HG03108 (cell line): ENCODE data around the gene MAPK14.
"Not testable (repeated sequence)": the region's sequence is repeated elsewhere in the genome, so short reads cannot be mapped to it uniquely, and the experiment has no call there.

Experiments
- ATAC-seq: cut with Tn5 transposase; IDR thresholded peaks from one replicate; pipeline ENCODE4 v1.9.1; 2021; ENCODE audit warnings: moderate library complexity; ENCODE audit not compliant: unreplicated experiment

The MAPK14 gene

DNA sequence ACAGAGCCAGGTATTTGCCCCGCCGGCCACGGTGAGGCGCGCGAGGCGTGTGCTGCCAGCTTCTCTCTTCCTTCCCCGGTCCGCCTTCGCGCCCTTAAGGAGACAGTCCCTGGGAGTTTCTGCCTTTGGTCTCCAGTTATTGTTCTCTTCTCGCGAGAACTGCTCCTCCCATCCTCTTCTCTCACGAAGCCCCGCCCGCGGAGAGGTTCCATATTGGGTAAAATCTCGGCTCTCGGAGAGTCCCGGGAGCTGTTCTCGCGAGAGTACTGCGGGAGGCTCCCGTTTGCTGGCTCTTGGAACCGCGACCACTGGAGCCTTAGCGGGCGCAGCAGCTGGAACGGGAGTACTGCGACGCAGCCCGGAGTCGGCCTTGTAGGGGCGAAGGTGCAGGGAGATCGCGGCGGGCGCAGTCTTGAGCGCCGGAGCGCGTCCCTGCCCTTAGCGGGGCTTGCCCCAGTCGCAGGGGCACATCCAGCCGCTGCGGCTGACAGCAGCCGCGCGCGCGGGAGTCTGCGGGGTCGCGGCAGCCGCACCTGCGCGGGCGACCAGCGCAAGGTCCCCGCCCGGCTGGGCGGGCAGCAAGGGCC, at the start of gene MAPK14:
Gene MAPK14, plus strand, starts transcription at position 308 of the 587 bp plus-strand sequence. CDS start 350 bp downstream, outside the sequence.
- ATAC-seq, result peak; percentile 87

- not testable (repeated sequence) for ATAC-seq
Observed at GRCh38 chr6:35980126-35980525, 47.5 kb upstream of the MAPK14 start.

GRCh38 chr6:35980991-35981645, 46.5 kb upstream of the MAPK14 start:
- ATAC-seq, result no peak

DNA sequence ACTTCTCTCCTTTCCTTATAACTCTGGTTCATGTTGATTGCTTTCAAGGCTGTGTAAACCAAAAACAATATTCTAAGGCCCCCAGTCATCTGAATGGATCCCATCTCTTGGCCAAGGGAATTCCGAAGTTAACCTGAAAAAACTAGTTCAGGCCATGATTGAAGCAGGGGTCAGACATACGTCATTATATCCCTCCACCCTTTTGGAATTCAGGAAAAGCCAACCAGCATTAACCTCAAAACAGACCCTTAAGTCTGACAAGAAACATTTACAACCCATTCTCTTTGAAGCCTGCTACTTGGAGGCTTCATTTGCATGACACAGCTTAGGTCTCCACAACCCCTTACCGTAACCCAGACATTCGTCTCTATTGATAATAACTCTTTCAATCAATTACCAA, 42.9 kb upstream of the MAPK14 start:
- ATAC-seq, result no peak

DNA sequence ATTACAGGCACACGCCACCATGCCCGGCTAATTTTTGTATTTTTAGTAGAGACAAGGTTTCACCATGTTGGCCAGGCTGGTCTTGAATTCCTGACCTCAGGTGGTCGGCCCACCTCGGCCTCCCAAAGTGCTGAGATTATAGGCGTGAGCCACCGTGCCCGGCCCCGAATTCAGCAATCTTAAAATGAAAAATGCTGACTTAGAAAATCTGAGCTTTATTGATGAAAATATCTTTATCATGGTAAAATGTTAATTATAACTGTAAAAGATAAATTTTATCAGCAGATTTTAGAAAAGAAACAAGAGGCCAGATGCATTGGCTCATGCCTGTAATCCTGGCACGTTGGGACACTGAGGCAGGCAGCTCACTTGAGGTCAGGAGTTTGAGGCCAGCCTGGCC, 39.6 kb upstream of the MAPK14 start:
- ATAC-seq, result not testable (repeated sequence)

GRCh38 chr6:35993150-35993549, 34.5 kb upstream of the MAPK14 start:
- no peak for ATAC-seq

GRCh38 chr6:36000451-36000850, 27.2 kb upstream of the MAPK14 start:
- no peak for ATAC-seq

GRCh38 chr6:36015666-36016065, 11.9 kb upstream of the MAPK14 start:
- ATAC-seq, result no peak

DNA sequence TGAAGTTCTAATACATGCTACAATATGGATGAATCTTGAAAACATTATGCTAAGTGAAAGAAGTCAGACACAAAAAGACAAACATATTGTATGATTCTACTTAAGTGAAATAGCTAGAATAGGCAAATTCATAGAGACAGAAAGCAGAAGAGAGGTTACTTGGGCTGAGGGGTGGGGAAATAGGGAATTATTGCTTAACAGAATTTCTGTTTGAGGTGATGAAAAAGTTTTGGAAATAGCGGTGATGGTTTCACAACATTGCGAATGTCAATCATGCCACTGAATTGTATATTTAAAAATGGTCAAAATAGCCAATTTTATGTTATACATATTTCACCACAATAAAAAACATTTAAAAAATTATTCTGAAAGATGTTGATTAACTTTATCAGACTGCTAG, 9.3 kb upstream of the MAPK14 start:
- ATAC-seq, result no peak

DNA sequence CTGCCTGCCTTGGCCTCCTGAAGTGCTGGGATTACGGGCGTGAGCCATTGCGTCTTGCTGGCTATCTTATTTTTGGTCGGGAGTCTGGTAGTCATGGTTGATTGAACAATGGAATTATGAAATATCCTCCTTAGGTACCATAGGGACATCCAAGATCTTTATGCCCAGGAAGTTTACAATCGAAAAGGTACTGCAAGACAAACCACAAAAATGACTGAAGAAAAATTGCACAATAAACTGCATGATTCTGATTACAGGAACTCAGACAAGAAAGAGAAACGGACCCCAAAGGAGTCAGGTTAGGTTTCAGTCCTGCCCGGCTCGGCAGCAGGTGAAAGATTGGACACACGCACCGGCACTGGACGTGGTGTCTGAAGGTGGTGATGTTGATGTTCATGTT, 8.4 kb upstream of the MAPK14 start:
- ATAC-seq, result no peak

- ATAC-seq, result no peak
Observed at GRCh38 chr6:36020154-36020553, 7.5 kb upstream of the MAPK14 start.

GRCh38 chr6:36023996-36024795, 3.4 kb upstream of the MAPK14 start, which contains the start of gene SLC26A8:
Gene SLC26A8, minus strand, starts transcription at chr6:36024641. Its CDS starts 4,934 bp downstream, at chr6:36019707.
- no peak for ATAC-seq

GRCh38 chr6:36025260-36025931, 2.2 kb upstream of the MAPK14 start:
- no peak for ATAC-seq

DNA sequence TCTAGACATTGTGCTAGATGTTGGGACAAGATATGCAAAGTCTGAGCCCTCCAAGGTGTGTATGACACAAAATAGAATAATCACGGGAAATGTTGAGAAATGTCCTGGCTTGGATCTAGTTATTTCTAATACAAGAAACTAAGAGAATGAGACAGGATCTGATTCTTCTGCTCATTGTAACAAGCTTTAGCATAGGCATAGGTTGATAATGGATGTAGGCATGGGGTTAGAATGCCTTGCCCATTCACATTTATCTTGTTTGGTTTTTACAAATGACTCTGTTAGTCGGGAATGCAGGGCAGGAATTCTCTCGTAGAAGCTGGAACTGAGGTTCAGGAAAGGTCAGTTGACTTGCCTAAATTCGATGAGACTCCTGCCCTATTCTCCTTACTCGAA, 1.7 kb upstream of the MAPK14 start:
- no peak for ATAC-seq

DNA sequence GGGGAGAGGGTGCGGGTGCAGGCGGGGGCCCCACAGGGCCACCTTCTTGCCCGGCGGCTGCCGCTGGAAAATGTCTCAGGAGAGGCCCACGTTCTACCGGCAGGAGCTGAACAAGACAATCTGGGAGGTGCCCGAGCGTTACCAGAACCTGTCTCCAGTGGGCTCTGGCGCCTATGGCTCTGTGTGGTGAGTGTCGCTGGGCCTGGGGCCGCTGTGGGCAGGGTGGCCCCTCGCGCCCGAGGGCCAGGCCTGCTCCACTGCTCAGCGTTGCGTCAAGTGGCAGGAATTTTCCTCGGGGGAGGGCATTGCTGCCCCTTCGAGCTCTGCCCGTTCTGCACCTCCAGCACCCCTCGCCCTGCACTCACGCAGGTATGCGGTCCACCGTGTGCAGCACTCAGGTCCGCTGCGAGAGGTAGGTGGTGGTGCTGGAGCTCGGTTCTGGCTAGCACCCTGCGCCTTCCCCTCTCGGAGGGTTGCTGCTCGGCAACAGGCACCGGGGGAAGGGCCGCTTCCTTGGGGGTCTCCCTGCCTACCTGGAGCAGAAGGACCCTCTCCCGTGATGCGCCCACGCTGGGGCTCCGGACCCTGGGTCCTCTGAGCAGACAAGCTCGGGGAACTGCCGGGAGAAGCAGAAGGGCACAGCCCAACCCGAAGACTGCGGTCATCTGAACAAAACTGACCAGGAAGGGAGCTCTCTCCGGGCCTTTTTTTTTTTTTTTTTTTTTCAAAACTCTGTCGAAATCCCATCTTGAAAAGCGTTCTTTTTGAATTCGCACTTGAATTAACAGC, 674 bp downstream of the MAPK14 start:
- peak; percentile 5 for ATAC-seq

DNA sequence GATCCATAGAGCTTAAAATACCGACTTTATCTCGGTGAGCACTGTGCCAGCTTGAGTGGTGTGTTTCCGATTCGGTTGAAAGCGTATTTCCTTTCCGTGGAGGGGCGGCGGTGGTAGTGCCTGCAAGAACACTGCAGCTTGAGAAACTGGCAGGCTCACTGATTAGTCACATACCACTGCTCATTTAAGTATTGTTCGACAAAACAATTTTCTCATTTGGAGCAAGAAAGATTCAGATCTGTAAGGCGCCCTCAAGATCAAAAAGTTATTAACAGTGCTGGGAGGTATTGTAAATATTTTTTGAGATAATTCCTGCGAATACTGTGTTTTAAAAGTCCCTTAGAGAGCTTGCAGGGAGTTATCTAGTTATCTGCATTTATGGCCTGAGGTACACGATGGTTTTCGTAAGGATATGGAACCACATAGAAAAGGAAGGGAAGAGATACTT, 1.3 kb downstream of the MAPK14 start:
- no peak for ATAC-seq

GRCh38 chr6:36029464-36029863, 1.9 kb downstream of the MAPK14 start:
- ATAC-seq, result no peak

- ATAC-seq, result no peak
Observed at GRCh38 chr6:36032261-36032660, 4.7 kb downstream of the MAPK14 start.

- ATAC-seq, result not testable (repeated sequence)
Observed at GRCh38 chr6:36033144-36033543, 5.5 kb downstream of the MAPK14 start.

- no peak for ATAC-seq
Observed at GRCh38 chr6:36033935-36034334, 6.3 kb downstream of the MAPK14 start.
